NCI-H1694 treated with DMSO at 0.1 percent for 48 hours (cell line): ENCODE data around the gene ABCD4.
A peak's percentile ranks its signal among the peaks of the same experiment; 100 is the strongest.
"Not testable (repeated sequence)": the region's sequence is repeated elsewhere in the genome, so short reads cannot be mapped to it uniquely, and the experiment has no call there.

Experiments used
- DNase-seq: peaks from one replicate; lab custom pipeline; 2025; lab: John Stamatoyannopoulos, UW

ABCD4 gene

GRCh38 chr14:74302152-74302628 is 544 bp downstream of the ABCD4 start:
- DNase-seq, result peak; percentile 69

- no peak for DNase-seq
Measured at GRCh38 chr14:74301594-74302151, 1.1 kb downstream of the ABCD4 start.

DNA sequence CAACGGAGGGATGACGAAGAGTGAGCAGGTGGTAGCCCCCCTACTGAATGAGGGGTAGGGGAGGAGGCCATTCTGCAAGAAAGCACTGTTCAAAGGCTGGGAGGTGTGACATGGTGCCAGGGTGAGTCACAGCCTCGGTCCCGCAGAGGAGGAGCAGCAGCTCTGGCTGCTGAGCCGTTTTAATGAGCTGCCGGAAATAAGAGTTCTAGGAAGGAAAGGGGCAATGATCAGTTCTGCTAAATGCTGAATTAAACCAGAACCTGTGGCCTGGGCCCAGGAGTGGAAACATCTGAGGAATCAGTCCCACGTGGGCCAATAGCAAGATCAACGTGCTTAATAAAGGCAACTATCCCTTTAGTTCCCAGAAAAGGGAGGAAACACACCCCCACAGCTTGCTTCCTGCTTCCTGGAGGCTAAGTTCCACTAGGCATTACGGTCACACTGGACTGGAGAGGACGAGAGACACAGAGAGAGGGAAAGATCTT is 3.6 kb downstream of the ABCD4 start:
- DNase-seq, result no peak

DNA sequence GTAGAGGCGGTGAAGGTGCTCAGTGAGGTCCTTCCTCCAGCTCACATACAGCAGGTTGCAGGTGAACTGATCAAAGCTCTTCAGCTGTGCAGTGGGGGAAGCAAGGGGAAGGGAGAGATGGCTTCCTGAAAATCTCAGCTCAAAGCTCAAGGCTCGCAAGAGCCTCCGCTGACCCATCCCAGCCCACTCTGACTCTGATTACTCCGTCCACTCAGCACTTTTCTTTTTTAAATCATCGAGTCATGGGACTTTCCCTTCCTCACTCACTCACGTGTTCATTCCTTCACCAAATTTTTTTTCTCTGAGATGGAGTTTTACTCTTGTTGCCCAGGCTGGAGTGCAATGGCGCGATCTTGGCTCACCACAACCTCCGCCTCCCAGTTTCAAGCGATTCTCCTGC is 4.7 kb downstream of the ABCD4 start:
- DNase-seq, result no peak

- no peak for DNase-seq
Measured at GRCh38 chr14:74296037-74296467, 6.7 kb downstream of the ABCD4 start.

GRCh38 chr14:74293606-74294005 is 9.1 kb downstream of the ABCD4 start:
- DNase-seq, result no peak

DNA sequence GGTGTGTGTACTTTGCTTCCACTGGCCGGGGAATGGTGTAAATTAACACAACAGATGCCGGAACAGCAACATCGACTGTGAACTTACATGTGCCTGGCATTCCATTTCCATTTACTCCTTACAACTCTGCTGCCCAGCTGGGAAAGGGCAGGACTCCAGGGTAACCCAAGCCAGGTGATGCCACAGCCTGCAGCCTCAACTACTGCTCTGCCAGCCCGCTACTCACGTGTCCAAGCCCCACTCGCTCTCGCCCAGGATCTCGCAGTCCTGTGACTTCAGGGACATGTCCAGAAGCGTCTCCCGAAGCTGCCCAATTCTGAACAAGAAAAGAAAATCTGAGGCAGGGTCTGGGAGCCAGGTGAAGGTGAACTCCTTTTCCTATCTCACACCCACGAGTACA is 10.7 kb downstream of the ABCD4 start:
- no peak for DNase-seq

GRCh38 chr14:74290415-74290814 is 12.3 kb downstream of the ABCD4 start:
- DNase-seq, result peak; percentile 19

GRCh38 chr14:74289801-74290200 is 12.9 kb downstream of the ABCD4 start:
- DNase-seq, result no peak

DNA sequence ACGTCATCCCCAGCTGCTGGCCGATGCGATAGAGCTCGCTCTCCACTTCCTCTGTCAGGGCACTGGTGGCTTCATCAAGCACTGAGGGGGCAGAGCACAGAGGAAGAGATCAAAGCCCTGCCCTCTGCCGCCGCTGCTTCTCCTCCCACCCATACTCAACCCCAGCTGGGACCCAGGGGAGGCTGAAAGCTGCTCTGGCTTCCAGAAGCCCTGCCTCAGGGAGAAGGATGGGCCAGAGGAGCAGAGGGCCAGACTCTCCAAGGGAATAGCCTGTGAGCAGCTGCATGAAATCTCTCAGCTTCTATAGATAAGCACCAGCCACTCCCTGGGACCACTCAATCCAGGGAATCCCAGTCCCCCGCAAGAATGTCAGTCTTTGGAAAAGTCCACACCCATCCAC is 16.0 kb downstream of the ABCD4 start:
- no peak for DNase-seq

- no peak for DNase-seq
Measured at GRCh38 chr14:74281069-74281468, 21.7 kb downstream of the ABCD4 start.

DNA sequence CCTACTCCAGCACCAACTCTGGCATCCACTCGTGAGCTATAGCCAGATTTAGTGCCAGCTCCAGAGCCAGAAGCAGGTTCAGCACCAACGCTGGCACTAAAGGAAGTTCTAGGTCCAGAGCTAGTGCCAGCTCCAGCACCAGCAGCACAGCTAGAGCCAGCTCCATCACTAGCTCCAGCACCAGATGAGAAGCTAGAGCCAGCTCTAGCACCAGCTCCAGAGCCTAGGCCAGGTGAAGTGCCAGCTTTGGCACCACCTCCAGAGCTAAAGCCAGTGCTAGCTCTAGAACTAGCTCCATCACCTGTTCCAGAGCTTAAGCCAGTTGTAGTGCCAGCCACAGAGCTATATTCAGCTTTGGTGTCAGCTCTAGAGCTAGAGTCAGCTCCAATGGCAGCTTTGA is 24.7 kb downstream of the ABCD4 start:
- no peak for DNase-seq

GRCh38 chr14:74275241-74275841 is 27.4 kb downstream of the ABCD4 start:
- peak; percentile 99 for DNase-seq

DNA sequence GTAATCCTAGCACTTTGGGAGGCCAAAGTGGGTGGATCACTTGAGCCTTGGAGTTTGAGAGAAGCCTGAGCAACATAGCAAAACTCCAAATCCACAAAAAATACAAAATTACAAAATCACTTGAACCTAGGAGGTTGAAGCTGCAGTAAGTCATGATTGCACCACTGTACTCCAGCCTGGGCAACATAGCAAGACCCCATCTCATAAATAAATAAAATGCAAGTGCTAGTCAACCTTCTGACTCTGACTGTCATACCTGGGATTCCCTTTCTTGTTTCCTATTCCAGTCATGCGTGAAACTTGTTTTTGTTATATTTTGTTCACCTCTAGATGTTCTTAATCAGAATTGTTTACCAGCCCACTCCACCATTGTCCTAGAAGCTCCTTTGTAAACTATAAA is 31.4 kb downstream of the ABCD4 start:
- DNase-seq, result no peak

GRCh38 chr14:74270382-74271177 is 32.2 kb downstream of the ABCD4 start:
- not testable (repeated sequence) for DNase-seq

GRCh38 chr14:74267588-74267987 is 35.1 kb downstream of the ABCD4 start:
- no peak for DNase-seq

DNA sequence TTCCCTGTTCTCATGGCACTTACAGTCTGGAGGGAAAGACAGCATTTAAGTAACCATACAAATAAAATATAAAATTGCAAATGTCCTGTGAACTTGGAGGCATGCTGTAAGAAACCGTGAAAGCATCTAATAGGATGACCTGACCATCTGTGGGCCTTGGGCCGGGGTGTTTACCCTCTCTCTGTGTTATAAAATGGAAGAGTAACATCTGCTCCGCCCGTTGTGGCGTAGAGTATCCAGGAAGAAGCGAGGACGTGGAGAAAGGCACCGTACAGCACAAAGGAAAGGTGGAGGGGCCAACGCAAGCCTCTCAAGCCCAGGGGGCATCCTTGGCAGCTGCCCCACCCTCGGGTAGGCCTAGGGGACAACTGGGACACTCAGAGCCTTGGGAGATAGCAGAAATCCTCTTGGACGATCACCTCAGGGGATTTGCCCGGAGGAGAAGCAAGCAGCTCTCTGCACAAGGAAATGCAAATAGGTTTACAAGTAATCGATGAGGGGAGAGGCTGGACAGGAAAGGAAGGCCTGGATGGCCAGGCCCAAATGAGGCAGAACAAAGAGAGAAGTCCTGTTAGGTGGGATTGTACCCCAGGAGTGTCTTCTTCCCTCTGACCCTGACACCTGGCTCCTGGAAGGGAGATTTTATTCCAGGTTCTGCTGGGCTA is 37.3 kb downstream of the ABCD4 start:
- DNase-seq, result no peak

DNA sequence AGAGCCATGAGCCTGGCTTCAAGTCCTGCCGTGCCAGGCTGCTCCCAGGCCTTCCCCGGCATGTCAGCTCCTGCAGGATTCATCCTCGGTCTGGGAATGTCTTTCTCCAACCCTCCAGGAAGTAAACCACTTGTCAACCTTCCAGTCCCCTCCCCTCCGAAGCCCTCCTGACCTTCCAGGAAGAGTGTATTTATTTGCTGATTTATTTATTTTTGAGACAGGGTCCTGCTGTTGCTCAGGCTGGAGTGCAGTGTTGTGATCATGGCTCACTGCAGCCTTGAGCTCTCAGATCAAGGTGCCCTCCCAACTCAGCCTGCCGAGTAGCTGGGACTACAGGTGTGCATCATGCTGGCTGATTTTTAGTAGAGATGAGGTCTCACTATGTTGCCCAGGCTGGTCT is 38.8 kb downstream of the ABCD4 start:
- no peak for DNase-seq

DNA sequence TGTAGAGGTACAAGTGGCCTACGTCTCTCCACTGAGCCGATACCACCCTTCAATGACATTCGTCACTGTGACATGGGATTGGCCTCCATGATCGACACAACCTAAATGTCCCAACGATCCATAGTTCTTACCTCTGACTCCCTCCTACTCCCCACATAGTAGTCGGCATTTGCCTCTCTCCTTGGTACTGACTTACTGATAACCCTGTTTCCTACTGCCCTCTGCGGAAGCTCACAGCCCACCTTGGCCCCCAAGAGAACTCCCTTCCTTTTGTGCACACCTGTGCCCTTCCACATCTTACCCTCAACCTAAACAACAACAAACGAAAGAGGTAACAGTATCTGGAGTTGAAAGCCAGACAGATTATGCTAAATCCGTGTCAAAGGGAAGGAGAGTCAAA is 39.6 kb downstream of the ABCD4 start:
- no peak for DNase-seq

DNA sequence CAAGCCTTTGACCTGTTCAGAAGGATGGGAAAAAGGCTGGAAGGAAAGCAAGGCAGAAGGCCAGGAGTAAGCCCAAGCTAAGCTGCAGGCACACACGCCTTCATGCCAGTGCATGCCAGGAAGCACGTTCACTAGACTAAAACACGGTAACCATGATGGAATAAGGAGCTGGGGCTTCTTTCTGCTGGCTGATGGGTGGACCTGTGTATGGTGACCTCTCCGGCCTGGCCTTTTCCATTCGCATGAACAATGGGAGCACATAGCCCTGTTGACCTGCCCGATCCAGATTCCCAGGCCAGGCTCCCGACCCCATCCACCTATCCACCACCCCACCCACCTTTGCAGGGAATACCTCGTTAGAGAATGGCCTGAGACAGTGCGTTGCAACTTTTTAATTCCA is 40.7 kb downstream of the ABCD4 start:
- DNase-seq, result no peak

GRCh38 chr14:74261288-74261687 is 41.4 kb downstream of the ABCD4 start:
- DNase-seq, result peak; percentile 66

GRCh38 chr14:74260525-74261233 is 42.1 kb downstream of the ABCD4 start:
- no peak for DNase-seq
